GM12872 (cell line): ENCODE measurements around the gene PASK.

Experiments used
- CTCF ChIP-seq: IDR thresholded peaks from 3 replicates; pipeline ENCODE4 v1.5.1; 2011; ENCODE audit warnings: low read depth, mild to moderate bottlenecking, low read length, moderate library complexity; ENCODE audit not compliant: insufficient read depth

Gene PASK

GRCh38 chr2:241087420-241088268 is 61.6 kb downstream of the PASK start:
- TF ChIP-seq CTCF = no peak

GRCh38 chr2:241084856-241085444 is 64.3 kb downstream of the PASK start:
- TF ChIP-seq CTCF = no peak

GRCh38 chr2:241083091-241083415 is 66.2 kb downstream of the PASK start:
- TF ChIP-seq CTCF = no peak

- TF ChIP-seq CTCF = no peak
Measured at GRCh38 chr2:241082341-241083090, 66.8 kb downstream of the PASK start.

GRCh38 chr2:241081643-241082340 is 67.5 kb downstream of the PASK start:
- no peak for TF ChIP-seq CTCF

GRCh38 chr2:241081190-241081642 is 68.1 kb downstream of the PASK start:
- no peak for TF ChIP-seq CTCF
